Stimulated activated CD4-positive, alpha-beta T cell treated with anti-CD3 and anti-CD28 coated beads, Interleukin-4, amount 100 ng/mL, for 1 hour (primary cell): ENCODE data around the gene KLHDC7B.

Experiments used
- DNase-seq: peaks from one replicate; pipeline ENCODE4 v3.0.0-alpha.2; 2020

The KLHDC7B gene

DNA sequence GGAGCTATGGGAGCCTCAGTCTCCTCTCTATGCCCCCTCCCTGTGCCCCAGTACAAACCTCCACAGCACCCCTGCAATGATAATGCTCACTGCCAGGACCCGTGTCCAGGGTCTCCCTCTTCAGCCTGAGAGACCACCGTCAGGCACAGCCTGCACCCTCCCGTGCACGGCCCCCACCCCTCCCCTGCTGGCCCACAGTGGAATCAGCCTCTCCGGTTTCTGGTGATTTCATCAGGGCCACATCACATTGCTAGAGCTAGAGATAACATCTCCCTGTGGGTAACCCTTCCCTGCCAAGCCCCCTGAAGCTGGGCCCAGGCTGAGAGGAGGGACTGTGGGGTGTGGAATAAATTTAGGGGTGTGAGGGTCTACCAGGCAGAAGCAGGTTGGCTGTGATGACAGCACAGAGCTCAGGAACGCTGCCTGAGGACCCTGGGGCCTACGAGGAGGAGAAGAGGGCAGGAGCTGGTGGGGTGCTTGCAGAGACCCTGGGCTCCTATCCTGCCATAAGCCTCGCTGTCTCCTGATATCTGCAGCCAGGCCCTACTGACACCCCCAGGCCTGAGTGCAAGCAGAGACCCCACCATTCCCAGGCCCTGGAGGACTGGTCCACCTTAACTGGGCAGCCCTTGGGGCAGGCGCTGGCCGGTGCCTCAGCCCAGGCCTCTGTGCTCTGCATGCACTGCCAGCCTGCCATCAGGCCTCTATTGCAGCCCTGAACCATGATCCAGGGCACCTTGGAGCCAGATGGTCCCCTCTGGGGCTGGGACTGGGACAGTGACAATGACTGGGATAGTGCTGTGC, at the start of gene KLHDC7B:
Gene KLHDC7B, plus strand, starts transcription at position 378 of the 804 bp plus-strand sequence. Its CDS starts 345 bp downstream, at position 723.
- no peak for DNase-seq

DNA sequence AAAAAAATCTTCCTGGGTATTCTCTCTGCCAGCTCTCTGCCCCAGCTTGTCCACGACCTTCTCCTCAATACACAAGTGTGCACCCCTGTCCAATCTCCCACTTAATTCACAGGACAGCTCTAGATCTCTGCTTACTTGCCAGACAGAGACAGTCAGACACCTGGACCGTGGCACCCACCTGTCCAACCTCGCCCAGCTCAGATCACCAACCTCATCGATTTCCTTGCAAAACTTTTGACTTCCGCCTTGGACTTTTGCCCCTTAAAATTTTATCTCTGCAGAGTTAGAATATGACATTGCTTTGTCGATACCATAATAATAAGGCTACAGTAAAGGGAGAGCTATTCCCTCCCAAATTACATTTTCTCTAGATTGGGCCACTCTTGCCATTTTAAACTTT, 48.6 kb upstream of the KLHDC7B start:
- DNase-seq, result no peak

DNA sequence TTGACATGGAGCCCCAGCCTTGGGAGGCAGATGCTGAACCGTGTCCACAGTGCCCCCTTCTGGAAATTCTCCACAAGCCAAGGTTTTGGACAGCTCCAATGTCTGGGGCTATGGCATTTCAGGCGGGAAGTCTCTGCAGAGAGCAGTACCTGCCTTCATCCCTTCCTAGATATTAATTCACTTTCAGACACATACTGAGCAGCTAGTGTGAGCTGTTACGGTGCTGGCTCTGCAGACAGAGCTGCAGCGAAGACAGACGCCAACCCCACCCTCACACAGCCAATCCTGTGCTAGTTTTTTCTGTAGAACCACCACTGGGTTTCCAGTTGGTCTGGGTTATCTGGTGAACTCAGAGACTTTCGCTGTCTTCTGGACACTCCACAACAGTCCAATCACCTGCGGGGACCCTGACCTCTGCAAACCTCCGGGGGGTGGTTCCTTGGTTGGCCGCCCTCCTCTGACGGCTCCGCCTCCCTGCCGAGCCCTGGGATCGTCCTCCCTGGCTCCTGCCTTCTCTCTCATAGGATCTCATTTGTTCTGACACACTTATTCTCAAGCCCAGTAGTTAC, 47.3 kb upstream of the KLHDC7B start:
- peak; percentile 62 for DNase-seq

- no peak for DNase-seq
Measured at GRCh38 chr22:50500452-50500851, 45.2 kb upstream of the KLHDC7B start.

- DNase-seq, result no peak
Measured at GRCh38 chr22:50502096-50502495, 43.6 kb upstream of the KLHDC7B start.

- DNase-seq, result no peak
Measured at GRCh38 chr22:50502628-50503474, 42.8 kb upstream of the KLHDC7B start.

GRCh38 chr22:50503475-50504145, 42.1 kb upstream of the KLHDC7B start:
- no peak for DNase-seq

GRCh38 chr22:50504369-50505211, 41.1 kb upstream of the KLHDC7B start:
- DNase-seq, result no peak

DNA sequence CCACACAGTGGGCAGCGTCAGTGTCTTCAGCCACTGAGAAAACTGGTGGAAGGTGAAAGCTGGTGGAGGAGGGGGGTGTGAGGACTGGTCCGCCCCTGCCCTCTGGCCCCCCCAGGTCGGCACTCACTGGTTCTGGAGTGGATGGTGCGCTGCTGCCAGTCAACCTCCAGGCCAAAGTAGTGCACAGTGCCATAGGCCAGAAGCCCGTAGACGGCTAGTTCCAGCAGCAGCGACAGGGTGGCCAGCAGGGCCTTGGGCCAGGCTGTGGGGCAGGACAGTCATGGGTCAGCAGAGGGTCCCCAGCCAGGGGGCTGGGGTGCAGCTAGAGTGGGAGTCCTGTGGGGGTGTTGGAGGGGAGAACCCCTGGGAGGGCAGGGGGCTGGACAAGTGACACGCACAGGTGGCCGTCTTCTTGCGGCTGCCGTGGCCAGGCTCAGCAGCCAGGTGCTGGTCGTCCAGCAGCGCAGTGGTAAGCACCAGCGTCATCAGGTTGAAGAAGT, 40.4 kb upstream of the KLHDC7B start:
- DNase-seq, result no peak

DNA sequence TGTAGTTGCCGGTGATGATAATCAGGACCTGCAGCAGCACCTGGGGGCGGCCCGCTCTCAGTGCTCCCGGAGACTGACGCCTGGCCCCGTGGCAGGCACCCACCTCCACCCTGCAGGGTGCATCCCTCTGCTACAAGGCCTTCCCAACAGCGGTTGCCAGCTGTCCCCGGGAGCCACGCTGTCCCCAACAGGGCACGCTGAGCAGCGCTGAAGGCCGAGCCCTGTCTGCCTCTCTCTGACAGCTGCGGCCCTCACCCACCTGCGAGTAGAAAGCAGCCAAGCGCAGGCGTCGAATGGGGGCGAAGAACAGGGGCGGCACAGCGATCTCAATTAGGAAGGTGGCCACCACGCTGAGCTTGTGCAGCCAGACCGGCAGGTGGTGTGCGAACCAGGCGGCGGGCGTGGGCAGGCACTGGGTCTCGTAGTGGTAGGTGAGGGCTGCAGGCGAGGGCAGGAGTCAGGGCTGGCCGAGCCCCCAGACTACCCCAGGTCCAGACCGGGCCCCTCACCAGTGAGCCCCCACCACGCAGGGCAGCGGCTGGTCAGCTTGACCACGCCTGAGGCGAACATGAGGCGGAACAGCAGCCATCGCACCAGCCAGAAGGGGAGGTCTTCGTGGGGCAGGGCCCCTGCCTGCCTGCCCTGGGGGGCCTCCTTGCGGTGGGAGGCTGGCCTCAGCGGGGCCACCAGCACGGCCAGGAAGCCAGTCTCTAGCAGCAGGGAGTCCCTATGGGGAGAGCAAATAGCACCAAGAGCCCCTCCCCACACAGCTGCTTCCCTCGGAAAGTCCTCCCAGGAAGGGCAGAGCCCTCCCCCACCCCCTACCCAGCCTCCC, 39.7 kb upstream of the KLHDC7B start:
- DNase-seq, result no peak

- no peak for DNase-seq
Measured at GRCh38 chr22:50506611-50507420, 38.9 kb upstream of the KLHDC7B start.

- DNase-seq, result peak; percentile 94
Measured at GRCh38 chr22:50507421-50507990, 38.2 kb upstream of the KLHDC7B start, which contains the start of gene LMF2. Gene LMF2, minus strand, starts transcription at chr22:50507702. Its CDS starts 27 bp downstream, at chr22:50507675.

DNA sequence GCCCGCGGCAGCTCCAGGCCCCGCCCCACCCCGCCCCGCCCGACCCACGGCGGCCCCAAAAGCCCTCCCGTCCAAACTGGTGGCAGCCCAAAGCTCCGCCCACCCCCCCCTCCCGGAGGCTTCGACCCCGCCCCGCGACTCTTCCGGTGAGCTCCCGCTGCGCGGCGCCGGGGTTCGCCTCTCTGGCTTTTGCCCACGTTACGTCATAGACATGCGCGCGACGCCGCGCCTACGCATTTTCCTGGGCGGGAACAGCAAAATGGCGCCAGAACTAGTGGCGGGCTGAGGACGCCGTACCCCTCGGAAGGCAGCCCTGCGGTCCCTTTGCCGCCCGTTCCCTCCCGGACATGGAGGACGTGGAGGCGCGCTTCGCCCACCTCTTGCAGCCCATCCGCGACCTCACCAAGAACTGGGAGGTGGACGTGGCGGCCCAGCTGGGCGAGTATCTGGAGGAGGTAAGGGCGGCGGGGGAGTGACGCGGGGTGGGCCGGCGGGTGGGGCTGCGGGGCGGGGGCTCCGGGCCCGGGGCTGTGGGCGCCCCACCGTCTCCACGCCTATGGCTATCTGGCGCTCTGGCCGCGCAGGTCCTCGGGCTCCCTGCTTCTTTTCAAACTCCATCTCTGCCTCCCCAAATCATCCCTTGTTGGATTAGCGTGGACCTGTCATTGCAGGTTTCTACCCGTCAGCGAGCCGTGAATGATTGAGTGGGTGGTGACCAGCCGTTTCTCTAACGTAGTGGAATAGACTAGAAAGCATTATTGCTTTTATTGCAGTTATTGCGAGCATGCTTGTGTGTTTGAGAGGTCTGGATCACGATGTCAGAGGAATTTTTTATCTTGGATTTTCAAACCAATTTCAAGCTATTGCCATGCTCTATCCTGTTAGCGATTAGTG, 37.5 kb upstream of the KLHDC7B start, which contains the start of gene NCAPH2:
Gene NCAPH2, plus strand, starts transcription at position 234 of the 894 bp plus-strand sequence. Its CDS starts 114 bp downstream, at position 348.
- peak; percentile 97 for DNase-seq

GRCh38 chr22:50508897-50509296, 36.8 kb upstream of the KLHDC7B start:
- DNase-seq, result no peak

DNA sequence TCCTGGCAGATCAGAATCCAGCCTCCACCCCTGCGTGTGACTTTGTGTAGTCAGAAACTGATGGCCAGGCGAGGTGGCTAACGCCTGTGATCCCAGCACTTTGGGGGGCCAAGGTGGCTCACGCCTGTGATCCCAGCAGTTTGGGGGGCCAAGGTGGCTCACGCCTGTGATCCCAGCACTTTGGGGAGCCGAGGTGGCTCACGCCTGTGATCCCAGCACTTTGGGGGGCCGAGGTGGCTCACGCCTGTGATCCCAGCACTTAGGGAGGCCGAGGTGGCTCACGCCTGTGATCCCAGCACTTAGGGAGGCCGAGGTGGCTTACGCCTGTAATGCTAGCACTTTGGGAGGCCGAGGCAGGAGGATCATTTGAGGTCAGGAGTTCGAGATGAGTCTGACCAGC, 32.5 kb upstream of the KLHDC7B start:
- no peak for DNase-seq

GRCh38 chr22:50516068-50516467, 29.6 kb upstream of the KLHDC7B start:
- DNase-seq, result no peak

DNA sequence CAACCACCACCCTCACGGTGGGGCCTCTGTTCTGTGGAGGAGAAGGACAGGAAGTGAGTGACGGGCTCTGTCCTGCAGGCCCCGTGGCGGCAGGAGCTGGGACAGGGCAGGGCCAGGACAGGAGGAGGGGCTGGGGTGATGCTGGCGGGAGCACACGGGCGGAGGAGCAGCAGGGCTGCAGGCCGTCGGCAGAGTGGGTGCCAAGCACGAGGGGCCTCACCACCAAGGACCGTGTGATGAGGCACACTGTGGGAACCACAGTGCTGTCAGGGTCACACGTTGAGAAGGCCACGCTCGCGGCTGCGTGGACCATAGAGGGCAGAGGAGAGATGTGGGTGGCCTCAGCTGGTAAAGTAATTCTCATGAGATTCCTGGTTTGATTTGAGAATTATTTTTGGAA, 28.8 kb upstream of the KLHDC7B start:
- DNase-seq, result no peak
